K562 (cell line): Measurements from ENCODE around the gene DOP1A. TPM values are rescaled to one million over a fixed set of nuclear protein-coding genes. Genes with fewer than 3 reads are reported as not detected.

ENCODE experiments used
- CAMTA2 ChIP-seq: fragments of 250-450 bp; sonication (Bioruptor Pico); conservative IDR thresholded peaks from 2 replicates; pipeline ENCODE4 v1.5.1; 2022
- CREM ChIP-seq: IDR thresholded peaks from 2 replicates; pipeline ENCODE4 v1.6.1; 2014; ENCODE audit warnings: antibody characterized with exemption, low read depth
- CXXC5 ChIP-seq: fragments of 250-450 bp; sonication (Bioruptor Pico); IDR thresholded peaks from 2 replicates; pipeline ENCODE4 v1.8.0; 2022; ENCODE audit warnings: inconsistent platforms, mild to moderate bottlenecking, moderate library complexity
- FUS ChIP-seq: fragments of 200-400 bp; formaldehyde crosslinking; optimal IDR thresholded peaks from 2 replicates; pipeline ENCODE3; 2017; ENCODE audit warnings: low read depth, low read length
- HBP1 ChIP-seq: fragments of 450-650 bp; formaldehyde crosslinking; IDR thresholded peaks from 2 replicates; pipeline ENCODE4 v1.4.0; 2022; ENCODE audit warnings: missing genetic modification characterization
- MAZ ChIP-seq, 2 experiments: fragments of 450-650 bp in 1 of 2; sonication (generic) in 1 of 2; formaldehyde crosslinking; IDR thresholded peaks in 1 of 2; conservative IDR thresholded peaks in 1 of 2; 2 replicates each; pipeline versions ENCODE4 v1.4.0 to v1.5.0; 2020; ENCODE audit warnings: mild to moderate bottlenecking in 1 of 2, missing genetic modification reagents in 1 of 2
- POLR2A ChIP-seq: fragments of 450-650 bp; conservative IDR thresholded peaks from 2 replicates; pipeline ENCODE4 v1.6.1; 2016
- POLR2G ChIP-seq: fragments of 200-400 bp; formaldehyde crosslinking; IDR thresholded peaks from 2 replicates; pipeline ENCODE4 v1.6.1; 2017; ENCODE audit warnings: low read depth, mild to moderate bottlenecking, antibody characterized with exemption, low read length, moderate library complexity
- RCOR1 ChIP-seq, 2 experiments: IDR thresholded peaks; 2 replicates each; pipeline ENCODE4 v1.6.1; 2012; ENCODE audit warnings: low read depth in 2 of 2, low read length in 2 of 2, borderline replicate concordance in 1 of 2, improper control_type of control experiment in 1 of 2
- SAP30 ChIP-seq: fragments of 200-600 bp; sonication (generic); IDR thresholded peaks from 2 replicates; pipeline ENCODE4 v1.6.1; 2012; ENCODE audit warnings: borderline replicate concordance, low read depth, mild to moderate bottlenecking, moderate library complexity, low read length, control low read depth, inconsistent platforms; ENCODE audit not compliant: insufficient read depth, poor library complexity, severe bottlenecking
- TEAD4 ChIP-seq, 2 experiments: sonication (generic) in 1 of 2; formaldehyde crosslinking in 1 of 2; IDR thresholded peaks; 2 replicates each; pipeline versions ENCODE4 v1.6.1 to v1.8.0; 2012 to 2022; ENCODE audit warnings: borderline replicate concordance in 1 of 2, inconsistent platforms in 1 of 2, low read length in 1 of 2, mild to moderate bottlenecking in 1 of 2, missing genetic modification reagents in 1 of 2
- VEZF1 ChIP-seq: fragments of 200-800 bp; sonication (Bioruptor generic); IDR thresholded peaks from 2 replicates; pipeline ENCODE4 v1.6.1; 2017; ENCODE audit warnings: missing genetic modification characterization, missing compliant biosample characterization
- ZNF133 ChIP-seq: fragments of 250-450 bp; sonication (Bioruptor Pico); IDR thresholded peaks from 2 replicates; pipeline ENCODE4 v1.4.0; 2020; ENCODE audit warnings: mild to moderate bottlenecking
- ZNF212 ChIP-seq: fragments of 450-650 bp; formaldehyde crosslinking; IDR thresholded peaks from 2 replicates; pipeline ENCODE4 v1.4.0; 2020; ENCODE audit warnings: mild to moderate bottlenecking
- ZNF644 ChIP-seq: fragments of 200-800 bp; sonication (Bioruptor generic); IDR thresholded peaks from 2 replicates; pipeline ENCODE4 v1.6.1; 2016; ENCODE audit warnings: low read depth, missing genetic modification characterization, missing compliant biosample characterization
- polyA plus RNA-seq, 8 experiments: library from polyadenylated mRNA; depleted of rRNA in 4 of 8; stranded (reverse) in 5 of 8; unstranded in 3 of 8; fragments of >200 nt; fragmentation: Nextera tagmentation in 2 of 8; fragmentation: Illumina TruSeq in 1 of 8; extraction: Ambion mirVana in 2 of 8; extraction: Trizol in 1 of 8; gene quantifications; 2 replicates each; pipeline versions ENCODE4 v1.2.1 to v1.2.3, GENCODE V29; 2011 to 2014; ENCODE audit warnings: inconsistent platforms in 1 of 8, missing spikeins in 1 of 8
- total RNA-seq, 7 experiments: library from RNA; depleted of rRNA in 6 of 7; stranded (reverse); fragments of >200 nt in 6 of 7; fragmentation: Illumina TruSeq in 2 of 7; extraction: Trizol in 2 of 7; gene quantifications; 2 replicates each; pipeline versions ENCODE4 v1.2.1 to v1.2.3, GENCODE V29; 2011 to 2021; ENCODE audit warnings: low replicate concordance in 1 of 7
- TF ChIP-seq, protein P1 (sequence below): IDR thresholded peaks from 2 replicates; pipeline ENCODE4 v1.6.1; 2014; ENCODE audit warnings: antibody characterized with exemption
- TF ChIP-seq, protein P2 (sequence below): fragments of 200-800 bp; sonication (Bioruptor generic); IDR thresholded peaks from 2 replicates; pipeline ENCODE4 v1.6.1; 2017; ENCODE audit warnings: missing genetic modification characterization, missing compliant biosample characterization
- TF ChIP-seq, protein P3 (sequence below): sonication (generic); formaldehyde crosslinking; IDR thresholded peaks from 2 replicates; pipeline ENCODE4 v1.8.0; 2022; ENCODE audit warnings: missing genetic modification reagents, mild to moderate bottlenecking, moderate library complexity, borderline replicate concordance

DOP1A gene
- total and polyA plus RNA-seq, 9 of the 15 experiments (the other 6 are each of a cell fraction or from before 2014, with no cell fraction given): 0.75 to 10.5 (median 4.4) TPM

DNA sequence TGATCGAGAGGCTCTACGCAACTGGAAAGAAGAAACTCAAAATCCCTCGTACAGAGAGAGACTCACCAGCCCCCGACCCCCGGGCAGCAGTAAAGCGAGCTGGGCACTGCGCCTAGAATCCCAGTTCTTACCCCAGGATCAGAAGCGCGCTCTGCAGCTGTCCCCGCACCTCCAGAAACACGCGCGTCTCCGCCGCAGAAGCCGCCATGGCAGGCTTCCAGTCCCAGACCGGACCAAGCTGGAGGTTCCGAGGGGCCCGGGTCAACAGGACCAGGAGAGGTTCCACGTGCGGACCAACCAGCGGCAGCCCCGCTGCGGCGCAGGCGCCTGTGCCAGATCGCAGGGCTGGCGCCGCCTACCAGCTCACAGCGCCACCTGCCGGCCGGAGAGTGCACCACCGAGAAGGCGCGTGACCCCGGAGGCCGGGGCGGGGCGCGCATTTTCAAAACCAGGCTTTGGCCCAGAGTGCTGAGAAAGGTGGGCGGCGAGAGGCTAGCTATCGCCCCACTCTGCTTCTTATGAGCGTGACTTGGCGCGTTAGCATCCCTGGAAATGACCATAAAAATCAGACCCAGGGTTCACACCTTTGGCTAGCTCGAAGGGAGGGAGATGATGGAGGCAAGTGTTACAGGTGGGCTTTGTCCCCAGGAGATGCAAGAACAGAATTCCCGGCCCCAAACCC lies 1.8 kb upstream of the DOP1A start, which contains the start of gene UBE3D (continued):
- 0 out of 2 replicates have a peak, but pooled peaks have one; percentile 17 for TF ChIP-seq VEZF1 (CRISPR knock-in tag)
- no peak for TF ChIP-seq CAMTA2 (CRISPR knock-in tag)
- TF ChIP-seq CXXC5 (CRISPR knock-in tag): peak; percentile 97
- TF ChIP-seq FUS: no peak
- TF ChIP-seq MAZ (CRISPR knock-in tag; conservative IDR thresholded peaks at IDR 0.05 in 1 of 2, IDR thresholded peaks at IDR 0.05 in 1 of 2): peak; percentile 64 to 83
- TF ChIP-seq, protein P1, sequence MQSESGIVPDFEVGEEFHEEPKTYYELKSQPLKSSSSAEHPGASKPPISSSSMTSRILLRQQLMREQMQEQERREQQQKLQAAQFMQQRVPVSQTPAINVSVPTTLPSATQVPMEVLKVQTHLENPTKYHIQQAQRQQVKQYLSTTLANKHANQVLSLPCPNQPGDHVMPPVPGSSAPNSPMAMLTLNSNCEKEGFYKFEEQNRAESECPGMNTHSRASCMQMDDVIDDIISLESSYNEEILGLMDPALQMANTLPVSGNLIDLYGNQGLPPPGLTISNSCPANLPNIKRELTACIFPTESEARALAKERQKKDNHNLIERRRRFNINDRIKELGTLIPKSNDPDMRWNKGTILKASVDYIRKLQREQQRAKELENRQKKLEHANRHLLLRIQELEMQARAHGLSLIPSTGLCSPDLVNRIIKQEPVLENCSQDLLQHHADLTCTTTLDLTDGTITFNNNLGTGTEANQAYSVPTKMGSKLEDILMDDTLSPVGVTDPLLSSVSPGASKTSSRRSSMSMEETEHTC: peak; percentile 100
- peak; percentile 86 for TF ChIP-seq POLR2A
- TF ChIP-seq CREM: peak; percentile 58
- TF ChIP-seq TEAD4 (IDR thresholded peaks at IDR 0.05; ENCODE audit: low read length): no peak
- no peak for TF ChIP-seq TEAD4 (CRISPR knock-in tag; IDR thresholded peaks at IDR 0.05; ENCODE audit: borderline replicate concordance)
- TF ChIP-seq POLR2G: peak; percentile 93
- TF ChIP-seq, protein P2, sequence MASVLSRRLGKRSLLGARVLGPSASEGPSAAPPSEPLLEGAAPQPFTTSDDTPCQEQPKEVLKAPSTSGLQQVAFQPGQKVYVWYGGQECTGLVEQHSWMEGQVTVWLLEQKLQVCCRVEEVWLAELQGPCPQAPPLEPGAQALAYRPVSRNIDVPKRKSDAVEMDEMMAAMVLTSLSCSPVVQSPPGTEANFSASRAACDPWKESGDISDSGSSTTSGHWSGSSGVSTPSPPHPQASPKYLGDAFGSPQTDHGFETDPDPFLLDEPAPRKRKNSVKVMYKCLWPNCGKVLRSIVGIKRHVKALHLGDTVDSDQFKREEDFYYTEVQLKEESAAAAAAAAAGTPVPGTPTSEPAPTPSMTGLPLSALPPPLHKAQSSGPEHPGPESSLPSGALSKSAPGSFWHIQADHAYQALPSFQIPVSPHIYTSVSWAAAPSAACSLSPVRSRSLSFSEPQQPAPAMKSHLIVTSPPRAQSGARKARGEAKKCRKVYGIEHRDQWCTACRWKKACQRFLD: 0 out of 2 replicates have a peak, but pooled peaks have one; percentile 48
- TF ChIP-seq ZNF133 (CRISPR knock-in tag): no peak
- TF ChIP-seq, protein P3, sequence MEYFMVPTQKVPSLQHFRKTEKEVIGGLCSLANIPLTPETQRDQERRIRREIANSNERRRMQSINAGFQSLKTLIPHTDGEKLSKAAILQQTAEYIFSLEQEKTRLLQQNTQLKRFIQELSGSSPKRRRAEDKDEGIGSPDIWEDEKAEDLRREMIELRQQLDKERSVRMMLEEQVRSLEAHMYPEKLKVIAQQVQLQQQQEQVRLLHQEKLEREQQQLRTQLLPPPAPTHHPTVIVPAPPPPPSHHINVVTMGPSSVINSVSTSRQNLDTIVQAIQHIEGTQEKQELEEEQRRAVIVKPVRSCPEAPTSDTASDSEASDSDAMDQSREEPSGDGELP (CRISPR knock-in tag): peak; percentile 84
- TF ChIP-seq ZNF212 (CRISPR knock-in tag): peak; percentile 58; the same call in 1 of the 2 replicates
- peak; percentile 74 for TF ChIP-seq SAP30
- 0 out of 2 replicates have a peak, but pooled peaks have one; percentile 43 for TF ChIP-seq HBP1
- no peak for TF ChIP-seq ZNF644 (tag)
- TF ChIP-seq RCOR1 (IDR thresholded peaks at IDR 0.05; ENCODE audit: borderline replicate concordance in 1 of 2, low read depth in 2 of 2, low read length in 2 of 2): peak in 1 of 2 experiments; percentile 67; a peak in 2 of 4 replicates
